HL-60/S4 treated with retinoic acid at 250 ng/mL for 4 days and 3 days (cell line): Measurements from ENCODE around the gene MBD3.

Experiments used
- in situ Hi-C: fragments of 300-500 bp; cut with MboI; formaldehyde crosslinking; loops from 2 replicates; pipeline ENCODE4 v1.7.0; 2022; ENCODE audit warnings: low sequenced_read_pairs

The MBD3 gene

GRCh38 chr19:1574354-1575136 lies 18.1 kb downstream of the MBD3 start:
- in situ Hi-C loops, result no loop called here

- in situ Hi-C loops, result no loop called here
Observed at GRCh38 chr19:1572795-1573194, 19.9 kb downstream of the MBD3 start.

GRCh38 chr19:1571358-1571757 lies 21.3 kb downstream of the MBD3 start:
- in situ Hi-C loops, result no loop called here

- in situ Hi-C loops, result no loop called here
Observed at GRCh38 chr19:1570836-1571235, 21.8 kb downstream of the MBD3 start.

GRCh38 chr19:1569997-1570396 lies 22.7 kb downstream of the MBD3 start:
- in situ Hi-C loops, result no loop called here

GRCh38 chr19:1568320-1569019 lies 24.2 kb downstream of the MBD3 start, which contains the start of gene MEX3D:
TSS of gene MEX3D (minus strand) at chr19:1568325. CDS start at chr19:1568058, 267 bp downstream.
- in situ Hi-C loops, result no loop called here

- in situ Hi-C loops, result no loop called here
Observed at GRCh38 chr19:1567848-1568227, 24.8 kb downstream of the MBD3 start.

- in situ Hi-C loops, result no loop called here
Observed at GRCh38 chr19:1567116-1567847, 25.4 kb downstream of the MBD3 start.

- in situ Hi-C loops, result no loop called here
Observed at GRCh38 chr19:1566392-1567115, 26.1 kb downstream of the MBD3 start.

- in situ Hi-C loops, result no loop called here
Observed at GRCh38 chr19:1563251-1563650, 29.4 kb downstream of the MBD3 start.

GRCh38 chr19:1561236-1561842 lies 31.3 kb downstream of the MBD3 start:
- in situ Hi-C loops, result no loop called here

- in situ Hi-C loops, result no loop called here
Observed at GRCh38 chr19:1560286-1560882, 32.3 kb downstream of the MBD3 start.

GRCh38 chr19:1558552-1558951 lies 34.1 kb downstream of the MBD3 start:
- in situ Hi-C loops, result no loop called here

- in situ Hi-C loops, result no loop called here
Observed at GRCh38 chr19:1556390-1557070, 36.1 kb downstream of the MBD3 start.

GRCh38 chr19:1555487-1556389 lies 36.9 kb downstream of the MBD3 start:
- in situ Hi-C loops, result no loop called here

- in situ Hi-C loops, result no loop called here
Observed at GRCh38 chr19:1554968-1555367, 37.7 kb downstream of the MBD3 start.

GRCh38 chr19:1553415-1553814 lies 39.2 kb downstream of the MBD3 start:
- in situ Hi-C loops, result no loop called here
